Stimulated activated CD8-positive, alpha-beta memory T cell treated with anti-CD3 and anti-CD28 coated beads, Interleukin-7, amount 100 ng/mL, for 24 hours (primary cell): ENCODE data around the gene ARPIN.
"Not testable (repeated sequence)": the region's sequence is repeated elsewhere in the genome, so short reads cannot be mapped to it uniquely, and the experiment has no call there.

ENCODE experiments used
- DNase-seq: peaks from one replicate; pipeline ENCODE4 v3.0.0-alpha.2; 2020; ENCODE audit warnings: low read depth

ARPIN gene

DNA sequence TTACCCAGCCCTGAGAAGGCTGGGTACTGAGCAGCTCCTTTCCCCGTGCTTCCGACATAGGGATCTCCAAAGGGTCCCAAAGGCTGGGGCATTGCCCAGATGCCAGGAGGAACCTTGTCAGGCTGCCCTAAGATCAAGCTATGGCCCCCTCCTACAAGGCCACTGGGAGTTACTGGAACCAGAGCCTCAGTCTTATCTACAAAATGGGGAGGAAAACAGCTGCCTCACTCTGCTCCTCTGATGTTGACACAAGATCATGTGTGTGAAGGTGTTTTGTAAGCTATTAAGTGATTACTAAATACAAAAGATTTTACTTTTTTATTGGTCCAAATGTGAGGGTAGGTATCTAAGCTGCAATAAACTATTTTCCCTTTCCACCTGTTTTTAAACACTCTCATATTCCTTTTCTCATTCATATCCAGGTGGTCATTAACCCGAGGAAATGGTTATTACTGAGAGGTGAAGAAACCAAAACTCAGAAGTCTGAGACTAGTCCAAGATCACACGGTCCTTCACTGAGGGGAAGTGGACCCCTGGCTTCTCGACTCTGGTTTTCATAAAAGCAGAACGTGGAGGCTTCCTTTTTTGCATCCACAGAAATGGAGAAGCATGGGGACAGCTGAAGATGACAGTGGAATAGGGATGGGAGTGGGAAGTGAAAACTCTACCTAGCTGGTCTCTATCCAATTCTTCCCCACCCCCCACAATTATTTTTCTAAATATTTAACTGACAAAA lies 1.7 kb downstream of the ARPIN start:
- no peak for DNase-seq

DNA sequence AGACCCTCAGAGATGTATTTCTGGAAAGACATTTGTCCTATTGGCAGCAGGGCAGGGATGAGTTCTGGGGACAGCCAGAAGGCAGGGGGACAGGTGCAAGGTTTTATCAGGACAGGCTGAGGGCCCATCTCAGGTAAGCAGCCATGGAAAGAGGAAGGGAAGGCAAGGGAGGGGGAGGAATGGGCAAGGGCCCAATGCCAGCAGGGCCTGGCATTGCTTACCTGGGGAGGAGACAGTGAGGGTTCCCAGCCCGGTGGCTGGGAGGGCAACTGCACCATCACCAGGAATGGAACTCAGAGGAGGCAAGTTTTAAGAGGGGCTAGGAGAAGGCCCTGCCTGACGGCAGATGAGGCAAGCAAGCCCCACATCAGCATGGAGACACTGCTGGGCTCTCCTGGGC lies 3.1 kb downstream of the ARPIN start:
- no peak for DNase-seq

DNA sequence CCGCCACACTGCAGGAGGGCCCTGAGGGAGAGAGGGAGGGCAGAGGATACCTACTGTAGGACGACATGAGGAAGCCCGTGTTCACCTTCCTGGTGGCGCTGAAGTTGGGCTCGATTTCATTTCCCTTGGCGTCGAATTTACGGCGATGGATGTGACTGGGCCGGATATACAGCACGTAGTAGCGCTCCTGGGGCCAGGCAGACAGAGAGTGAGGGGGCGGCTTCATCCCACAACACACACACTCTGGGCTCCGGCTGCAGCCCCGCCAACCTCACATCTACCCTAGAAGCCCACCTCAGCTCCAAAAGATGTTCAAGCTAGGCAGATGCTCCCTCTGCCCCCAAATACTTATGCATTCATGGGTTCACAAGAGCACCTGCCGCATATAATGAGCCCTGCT lies 4.5 kb downstream of the ARPIN start:
- DNase-seq = no peak

DNA sequence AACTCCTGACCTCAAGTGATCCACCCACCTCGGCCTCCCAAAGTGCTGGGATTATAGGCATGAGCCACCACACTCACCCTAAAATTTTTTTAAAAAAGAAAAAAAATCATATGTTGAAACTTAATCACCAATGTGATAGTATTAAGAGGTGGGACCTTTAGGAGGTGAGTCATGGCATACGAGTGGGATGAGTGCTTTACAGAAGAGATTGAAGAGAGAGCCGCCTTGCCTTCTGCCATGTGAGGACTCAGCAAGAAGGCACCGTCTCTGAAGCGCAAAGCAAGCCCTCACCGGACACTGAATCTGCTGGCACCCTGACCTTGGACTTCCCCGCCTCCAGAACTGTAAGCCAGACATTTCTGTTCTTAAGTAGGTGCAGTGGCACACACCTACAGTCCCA lies 5.5 kb downstream of the ARPIN start:
- DNase-seq = no peak

DNA sequence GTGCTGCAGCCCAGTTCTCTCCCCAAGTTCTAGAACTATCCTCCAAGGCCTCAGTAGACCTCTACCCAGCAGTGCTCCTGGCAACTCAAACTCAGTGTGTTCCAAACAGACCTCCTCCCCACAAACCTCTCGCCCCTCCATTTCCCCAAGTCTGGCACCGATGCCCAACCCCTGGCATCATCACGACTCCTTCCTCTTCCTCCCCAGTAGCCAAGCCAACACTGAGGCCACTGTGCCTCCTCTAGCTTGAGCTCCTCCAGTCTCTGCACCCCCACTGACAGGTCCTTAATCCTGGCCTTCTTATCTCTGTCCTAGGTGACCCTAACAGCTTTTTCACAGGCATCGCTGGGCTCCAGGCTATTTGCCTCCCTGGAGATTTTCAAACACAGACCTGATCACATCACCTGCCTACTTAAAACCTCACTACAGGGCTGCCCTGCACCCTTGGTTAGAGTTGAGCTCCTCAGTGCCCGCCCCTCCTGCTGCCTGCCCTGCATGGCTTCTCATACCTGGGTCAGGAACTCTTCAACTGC lies 6.8 kb downstream of the ARPIN start:
- no peak for DNase-seq

DNA sequence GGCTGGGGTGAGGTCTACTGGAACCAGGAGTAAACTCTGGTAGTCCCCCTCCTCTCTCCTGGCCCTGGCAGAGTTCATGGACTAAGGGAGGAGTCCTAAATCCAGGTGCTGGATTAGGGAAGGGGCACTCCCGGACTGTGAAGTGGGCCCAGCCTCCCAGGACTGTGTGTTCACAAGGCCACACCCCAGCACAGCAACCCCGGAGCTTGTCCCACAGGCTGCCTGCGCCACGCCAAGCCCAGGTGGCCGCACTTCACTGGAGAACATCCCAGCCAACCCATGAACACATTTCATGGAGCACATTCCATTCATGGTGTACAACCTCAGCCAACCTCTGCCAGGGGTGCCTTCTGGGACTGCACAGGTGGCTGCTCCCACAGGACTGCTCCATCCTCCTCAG lies 8.2 kb downstream of the ARPIN start:
- DNase-seq = no peak

DNA sequence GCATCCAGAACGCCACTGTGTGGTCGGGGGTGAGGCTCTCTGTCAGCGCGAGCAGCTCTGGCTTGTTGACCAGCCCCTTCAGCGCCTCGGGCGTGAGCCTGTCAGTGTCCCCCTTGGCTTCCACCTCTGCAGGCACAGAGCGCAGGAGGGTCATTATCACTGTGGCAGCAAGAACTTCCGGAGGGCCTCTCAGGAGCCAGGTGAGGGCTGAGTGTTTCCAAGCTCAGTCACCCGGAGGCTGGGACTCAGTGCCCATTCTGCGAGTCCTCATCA lies 9.0 kb downstream of the ARPIN start:
- DNase-seq = no peak

DNA sequence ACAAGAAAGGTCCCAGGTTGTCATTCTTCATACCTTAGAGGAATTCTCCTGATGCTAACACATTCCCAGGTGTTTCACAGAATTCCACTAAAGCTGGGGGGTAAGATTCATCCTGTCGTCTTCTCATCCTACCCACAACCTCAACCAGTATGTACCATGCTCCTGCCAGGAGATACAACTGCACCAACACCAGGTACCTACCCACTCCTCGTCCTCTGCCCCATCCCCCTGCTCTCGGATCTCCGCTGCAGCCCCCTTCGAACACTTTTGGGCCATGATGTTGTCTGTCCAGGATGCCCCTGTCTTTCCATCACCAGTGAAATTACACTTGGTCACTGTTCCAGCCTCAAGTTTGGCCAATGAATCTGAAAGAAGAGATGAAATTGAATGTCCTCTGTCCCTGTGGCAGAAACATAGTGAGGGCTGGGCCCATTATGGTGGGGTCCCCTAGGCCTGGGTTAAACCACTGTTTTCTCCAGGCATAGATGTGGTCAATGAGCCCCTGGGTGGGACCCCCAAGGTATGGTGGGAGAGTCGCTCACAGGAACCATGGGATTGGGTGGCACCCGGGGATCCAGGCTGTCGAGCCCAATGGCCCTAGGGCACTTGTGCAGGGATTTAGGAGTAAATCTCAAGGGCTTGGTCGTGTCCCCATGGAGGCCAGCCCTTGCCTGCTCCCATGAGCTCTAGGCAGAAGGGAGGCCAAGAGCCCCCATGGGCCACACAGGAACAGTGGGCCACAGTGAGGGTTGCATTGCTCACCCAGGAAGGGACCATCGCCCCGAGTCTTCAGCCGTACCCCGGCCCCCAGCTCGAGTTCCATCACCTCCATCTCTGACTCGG lies 9.5 kb downstream of the ARPIN start:
- no peak for DNase-seq

DNA sequence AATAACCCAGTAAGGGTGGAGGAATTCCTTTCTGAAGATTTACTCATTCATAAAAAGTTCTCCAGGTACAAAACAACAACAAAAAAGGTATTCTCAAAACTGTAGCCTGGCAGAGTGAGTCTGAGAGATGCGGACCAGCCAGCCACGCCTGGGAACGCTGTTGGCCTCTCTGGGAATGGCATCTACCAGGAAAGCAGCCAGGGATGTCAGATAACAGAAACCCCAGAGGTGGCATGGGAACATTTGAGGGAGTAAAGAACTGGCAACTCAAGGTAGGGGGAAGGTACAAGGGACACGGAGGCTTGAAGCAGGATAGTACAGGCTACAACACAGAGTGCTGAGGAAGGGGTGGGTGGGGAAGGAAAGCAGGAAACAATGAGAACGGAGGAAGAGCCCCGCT lies 11.9 kb downstream of the ARPIN start:
- DNase-seq = no peak

DNA sequence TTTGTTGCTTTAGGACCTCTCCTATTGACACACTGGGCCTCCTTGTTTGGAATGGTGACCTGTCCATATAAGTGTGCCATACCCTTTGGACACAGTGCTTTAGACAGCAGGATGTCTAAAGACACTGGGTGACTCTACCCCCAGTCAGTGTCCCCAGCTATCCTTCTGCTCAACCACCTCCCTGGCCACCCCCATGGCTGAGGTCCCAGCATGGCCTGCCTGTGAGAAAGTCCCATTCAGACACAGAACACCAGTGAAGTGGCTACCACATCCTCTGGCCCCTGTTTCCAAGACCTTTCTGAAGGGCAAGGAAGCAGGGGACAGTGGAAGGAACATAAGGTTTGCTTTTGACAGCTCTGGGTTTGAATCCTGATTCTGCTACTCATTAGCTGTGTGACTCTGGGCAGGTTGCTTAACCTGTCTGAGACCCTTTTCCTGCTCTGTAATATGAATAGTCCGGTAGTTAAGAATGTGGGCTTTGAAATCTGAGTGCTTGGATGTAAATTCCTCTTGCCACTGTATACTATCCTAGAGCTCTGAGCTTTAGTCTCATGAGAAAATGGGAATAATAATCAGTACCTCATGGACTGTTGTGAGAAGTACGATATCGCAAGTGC lies 12.7 kb downstream of the ARPIN start:
- DNase-seq = no peak

DNA sequence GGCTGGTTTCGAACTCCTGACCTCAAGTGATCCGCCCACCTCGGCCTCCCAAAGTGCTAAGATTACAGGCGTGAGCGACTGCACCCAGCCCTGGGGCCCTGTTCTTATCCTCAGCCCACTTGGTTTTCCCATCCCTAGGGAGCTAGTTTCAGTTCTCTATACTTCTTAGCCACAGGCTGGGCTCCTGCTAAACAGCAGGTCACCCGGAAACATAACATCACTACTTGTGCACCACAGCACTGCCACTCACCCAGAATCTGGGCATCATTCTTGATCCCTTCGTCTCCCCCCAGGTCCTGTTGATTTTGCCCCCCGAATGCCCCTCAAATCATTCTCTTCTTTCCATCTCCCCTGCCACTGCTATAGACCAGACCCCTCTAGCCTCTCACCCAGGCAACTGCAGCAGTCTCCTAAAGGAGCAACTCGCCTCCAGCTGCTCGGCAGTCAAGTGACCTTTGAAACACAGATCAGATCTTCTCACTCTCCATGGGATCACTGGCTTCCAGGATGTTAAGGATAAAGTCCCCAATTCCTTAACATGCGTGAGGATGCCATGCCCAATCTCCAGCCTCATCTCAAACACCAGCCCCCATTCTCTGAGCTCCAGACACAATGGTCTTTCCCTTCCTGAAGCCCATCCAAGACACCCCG lies 13.3 kb downstream of the ARPIN start:
- no peak for DNase-seq

DNA sequence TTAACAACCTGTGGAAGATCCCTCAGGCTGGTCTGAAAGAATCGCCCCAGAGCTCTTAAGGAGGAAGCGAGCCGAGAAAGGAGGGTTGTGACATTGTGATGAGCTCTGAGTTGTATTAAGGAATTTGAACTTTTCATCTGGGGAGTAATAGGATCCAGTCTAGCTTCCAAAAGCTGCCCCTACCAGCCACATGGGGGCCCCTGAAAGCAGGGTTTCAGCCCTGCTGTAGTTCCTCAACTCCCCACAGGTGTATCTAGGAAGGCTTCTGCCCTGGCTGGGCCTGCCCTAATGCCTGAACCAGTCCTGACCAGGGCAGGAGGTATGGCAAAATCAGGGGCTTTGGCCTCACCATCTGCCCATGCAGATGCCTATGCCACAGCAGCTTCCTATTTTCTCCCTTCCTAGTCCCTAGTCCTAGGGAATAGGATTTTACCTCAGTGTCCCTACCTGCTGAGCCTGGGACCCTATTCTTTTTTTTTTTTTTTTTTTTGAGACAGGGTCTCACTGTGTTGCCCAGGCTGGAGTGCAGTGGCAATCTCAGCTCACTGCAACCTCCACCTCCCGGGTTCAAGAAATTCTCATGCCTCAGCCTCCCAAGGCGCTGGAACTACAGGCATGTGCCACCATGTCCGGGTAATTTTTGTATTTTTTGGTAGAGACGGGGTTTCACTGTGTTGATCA lies 14.0 kb downstream of the ARPIN start:
- no peak for DNase-seq

DNA sequence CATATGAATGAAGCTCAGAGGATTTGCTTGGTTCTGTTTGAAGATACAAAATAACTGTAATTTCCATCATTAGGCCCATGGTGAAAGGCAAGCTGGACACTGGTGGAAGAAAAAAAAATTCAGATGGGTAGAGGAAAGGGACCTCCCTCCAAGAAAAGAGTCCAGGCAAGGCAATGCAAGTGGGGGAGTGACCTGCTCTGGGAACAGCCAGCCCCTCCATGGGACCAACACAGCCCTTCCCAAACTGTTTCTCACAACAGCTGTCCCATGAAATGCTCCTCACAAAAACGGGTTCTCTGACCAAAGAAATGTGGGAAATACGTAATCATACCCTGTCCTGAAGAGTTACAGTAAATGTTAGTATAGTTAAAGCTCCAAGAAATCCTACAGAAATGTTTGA lies 14.6 kb downstream of the ARPIN start:
- DNase-seq = no peak

DNA sequence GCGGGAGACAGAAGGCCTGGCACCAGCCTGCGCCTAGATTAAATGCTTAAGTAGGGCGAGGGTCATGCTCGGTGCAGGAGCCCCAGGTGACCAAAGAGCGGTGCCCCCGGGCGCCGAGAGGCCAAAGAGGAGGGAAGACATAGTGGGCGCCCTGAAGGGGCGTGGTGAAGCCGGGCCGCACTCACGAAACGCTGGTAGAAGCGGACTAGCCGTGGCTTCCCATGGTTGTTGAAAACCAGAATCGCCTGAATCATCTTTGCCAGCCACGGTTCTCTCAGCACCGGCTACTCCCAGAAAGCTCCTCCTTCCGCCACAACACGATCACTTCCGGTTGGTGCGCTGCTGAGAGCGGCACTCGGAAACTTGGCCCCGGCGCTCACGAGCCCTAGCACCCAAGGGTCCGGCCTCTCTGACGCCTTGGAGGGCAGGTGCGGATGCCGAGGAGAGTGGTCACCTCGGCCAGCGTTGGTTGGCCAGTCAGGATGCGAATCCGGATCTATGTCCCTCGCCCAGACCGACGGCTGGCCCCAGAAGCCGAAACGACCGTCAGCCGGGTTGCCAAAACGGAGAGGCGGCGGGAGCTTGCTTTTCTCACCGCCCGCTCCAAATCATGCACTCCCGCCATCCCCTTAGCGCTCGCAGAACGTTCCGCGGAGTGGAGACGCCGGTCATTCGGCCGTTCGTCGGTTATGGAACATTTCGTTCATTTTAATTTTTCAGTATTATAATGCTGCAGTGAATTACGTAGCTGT lies 18.9 kb downstream of the ARPIN start, which contains the start of gene AP3S2:
Gene AP3S2 (minus strand): TSS at position 299 of the 752 bp plus-strand sequence. CDS start 45 bp downstream, at position 254.
- DNase-seq = peak; percentile 79

DNA sequence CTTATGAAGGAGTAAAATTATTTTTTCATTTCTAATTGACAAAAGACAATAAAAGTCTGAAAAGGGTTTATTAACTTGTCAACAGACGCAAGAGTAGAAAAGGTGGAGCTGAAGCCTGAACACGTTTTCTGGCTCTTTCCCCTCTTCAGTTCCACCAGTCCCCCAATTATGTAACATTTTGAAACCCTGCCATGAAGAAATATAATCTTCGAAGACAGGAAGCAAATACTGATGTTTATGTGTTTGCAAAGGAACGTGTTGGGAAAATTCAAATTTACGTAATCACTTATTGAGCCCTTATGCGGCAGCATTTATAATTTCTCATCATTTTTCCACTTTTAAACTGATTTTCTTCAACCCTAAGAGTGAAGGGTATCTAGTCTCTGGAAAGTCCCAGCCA lies 19.7 kb downstream of the ARPIN start:
- DNase-seq = no peak

DNA sequence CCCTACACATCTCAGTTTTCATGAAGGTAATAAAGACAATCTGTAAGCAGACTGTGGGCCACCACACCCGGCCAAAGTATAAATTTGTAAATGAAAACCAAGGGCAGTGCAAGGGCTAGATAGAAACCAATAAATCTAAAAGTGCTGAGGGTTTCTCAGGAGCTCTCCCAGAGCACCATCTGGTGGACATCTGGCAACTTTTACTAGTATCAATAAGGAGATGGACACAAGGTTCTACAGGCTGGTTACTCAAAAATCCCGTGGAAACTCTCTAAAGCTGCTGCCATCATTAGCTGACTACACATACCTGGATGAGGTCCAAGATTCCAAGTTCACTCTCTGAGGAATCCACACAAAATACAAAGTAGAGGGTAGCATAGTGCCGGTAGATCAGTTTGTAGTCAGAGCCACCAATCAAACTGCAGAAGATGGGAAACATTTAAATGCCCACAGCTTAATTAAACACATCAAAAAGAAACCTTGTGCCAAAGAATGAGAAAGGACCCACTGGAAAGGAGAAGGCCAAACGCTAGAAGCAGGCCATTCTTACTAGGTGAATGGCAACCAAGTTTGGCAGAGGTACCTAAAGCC lies 24.4 kb downstream of the ARPIN start:
- DNase-seq = no peak

DNA sequence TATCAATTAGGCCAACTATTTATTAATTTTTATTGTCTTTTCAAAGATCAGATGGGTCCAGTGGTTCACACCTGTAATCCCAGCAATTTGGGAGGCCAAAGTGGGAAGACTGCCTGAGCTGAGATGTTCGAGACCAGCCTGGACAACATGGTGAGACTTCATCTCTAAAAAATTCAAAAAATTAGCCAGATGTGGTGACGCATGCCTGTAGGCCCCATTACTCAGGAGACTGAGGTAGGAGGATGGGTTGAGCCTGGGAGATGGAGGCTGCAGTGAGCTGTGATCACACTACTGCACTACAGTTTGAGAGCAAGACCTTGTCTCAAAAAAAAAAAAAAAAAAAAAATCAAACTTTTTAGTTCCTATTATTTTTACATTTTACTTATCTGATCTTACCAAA lies 27.1 kb downstream of the ARPIN start:
- no peak for DNase-seq

DNA sequence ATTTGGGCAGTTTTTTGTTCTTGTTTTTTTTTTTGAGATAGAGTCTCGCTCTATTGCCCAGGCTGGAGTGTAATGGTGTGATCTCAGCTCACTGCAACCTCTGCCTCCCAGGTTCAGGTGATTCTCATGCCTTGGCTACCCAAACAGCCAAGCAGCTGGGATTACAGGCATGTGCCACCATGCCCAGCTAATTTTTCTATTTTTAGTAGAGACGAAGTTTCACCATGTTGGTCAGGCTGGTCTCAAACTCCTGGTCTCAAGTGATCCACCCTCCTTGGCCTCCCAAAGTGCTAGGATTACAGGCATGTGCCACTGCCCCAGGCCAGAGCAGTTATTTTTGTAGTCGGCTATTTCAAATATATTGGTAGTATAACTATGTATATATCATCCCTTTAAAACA lies 27.6 kb downstream of the ARPIN start:
- DNase-seq = not testable (repeated sequence)

DNA sequence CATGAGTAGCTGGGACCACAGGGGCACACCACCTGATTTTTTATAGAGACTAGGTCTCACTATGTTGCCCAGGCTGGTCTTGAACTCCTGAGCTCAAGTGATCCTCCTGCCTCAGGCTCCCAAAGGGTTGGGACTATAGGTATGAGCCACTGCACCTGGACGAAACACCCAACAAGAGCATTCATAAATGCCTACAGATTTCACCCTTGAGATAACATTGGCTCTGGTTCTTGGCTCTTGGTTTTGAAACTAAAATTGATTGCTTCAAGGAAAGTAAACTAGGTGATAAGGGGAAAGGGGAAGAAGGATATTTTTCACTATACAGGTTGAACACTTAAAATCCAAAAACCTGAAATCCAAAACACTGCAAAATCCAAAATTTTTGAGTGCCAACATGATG lies 29.2 kb downstream of the ARPIN start:
- DNase-seq = no peak

DNA sequence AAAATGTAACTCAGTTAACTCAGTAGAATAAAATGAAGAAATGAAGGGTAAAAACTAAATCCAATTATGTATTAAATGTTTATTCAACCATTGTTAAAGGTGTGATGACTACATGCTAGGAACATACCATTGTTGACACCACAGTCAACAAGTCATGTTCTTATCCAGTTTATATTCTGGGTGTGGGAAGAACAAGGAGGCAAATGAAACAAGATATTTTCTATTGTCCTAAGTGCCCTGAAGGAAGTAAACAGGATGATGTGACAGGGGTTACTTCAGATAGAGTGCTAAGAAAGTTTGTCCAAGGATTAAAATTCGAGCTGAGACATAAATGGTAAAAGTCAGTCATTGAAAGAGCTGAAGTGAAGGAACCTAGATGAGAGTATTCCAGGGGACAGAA lies 32.0 kb downstream of the ARPIN start:
- no peak for DNase-seq

DNA sequence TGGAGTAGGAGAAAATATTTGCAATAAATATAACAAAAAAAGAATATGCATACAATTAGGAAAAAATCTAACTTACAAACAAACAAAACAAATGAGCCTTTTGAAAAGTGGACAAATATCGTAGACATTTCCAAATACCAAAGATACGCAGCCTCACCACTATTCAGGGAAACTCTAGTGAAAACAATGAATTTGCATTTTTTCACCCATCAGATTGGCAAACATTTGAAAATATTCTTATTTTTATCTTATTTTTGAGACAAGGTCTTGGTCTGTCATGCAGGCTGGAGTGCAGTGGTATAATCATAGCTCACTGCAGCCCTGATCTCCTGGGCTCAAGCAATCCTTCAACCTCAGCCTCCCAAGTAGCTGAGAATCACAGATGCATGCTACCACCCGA lies 34.4 kb downstream of the ARPIN start:
- no peak for DNase-seq
